Colon (tissue), 2 donors: ENCODE measurements around the gene KRTAP22-2.

Experiments used
- FAIRE-seq: peaks from 2 replicates; lab custom pipeline; 2012; peaks lifted over from hg19 to GRCh38; lab: Jason Lieb, UNC
- donor health status: control.
- donor health status: control.

Gene KRTAP22-2

DNA sequence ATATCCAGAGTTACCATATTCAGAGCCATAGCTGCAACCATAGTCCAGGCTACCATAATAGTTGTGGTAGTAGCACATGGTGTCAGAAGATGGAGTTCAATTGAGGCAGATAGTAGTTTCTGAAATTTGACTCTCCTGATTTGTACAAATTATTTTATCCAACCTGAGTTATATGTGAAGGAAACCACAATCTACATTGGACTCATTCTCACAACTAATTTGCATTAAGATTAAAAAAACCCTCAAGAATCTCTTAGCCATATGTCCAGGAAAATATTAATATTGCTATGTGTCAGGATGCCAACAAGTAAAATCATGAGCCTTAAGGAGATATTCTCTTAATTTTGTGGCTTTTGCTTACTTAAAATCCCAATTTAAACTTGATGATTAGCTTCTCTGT is at the start of gene KRTAP22-2:
KRTAP22-2 (minus strand) TSS at position 101 of the 400 bp plus-strand sequence.
- FAIRE-seq, result no peak

DNA sequence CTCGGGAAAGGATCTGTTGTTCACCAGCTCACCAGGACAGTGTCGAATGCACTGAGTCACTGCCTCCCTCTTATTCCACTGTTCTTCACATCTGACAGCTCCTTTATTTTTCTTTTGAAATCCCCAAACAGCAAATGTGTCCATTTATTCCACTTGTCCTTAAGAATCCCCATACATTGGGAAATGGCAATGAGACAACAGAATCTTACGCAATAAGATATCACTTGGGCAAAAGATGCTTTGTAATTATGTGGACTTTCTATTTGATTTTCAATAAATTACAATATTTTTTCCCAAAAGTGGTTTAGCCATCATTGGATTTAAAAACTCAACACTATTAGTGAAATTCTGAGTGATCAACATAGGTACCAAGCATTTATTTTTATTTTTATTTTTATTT is 48.5 kb upstream of the KRTAP22-2 start:
- no peak for FAIRE-seq

DNA sequence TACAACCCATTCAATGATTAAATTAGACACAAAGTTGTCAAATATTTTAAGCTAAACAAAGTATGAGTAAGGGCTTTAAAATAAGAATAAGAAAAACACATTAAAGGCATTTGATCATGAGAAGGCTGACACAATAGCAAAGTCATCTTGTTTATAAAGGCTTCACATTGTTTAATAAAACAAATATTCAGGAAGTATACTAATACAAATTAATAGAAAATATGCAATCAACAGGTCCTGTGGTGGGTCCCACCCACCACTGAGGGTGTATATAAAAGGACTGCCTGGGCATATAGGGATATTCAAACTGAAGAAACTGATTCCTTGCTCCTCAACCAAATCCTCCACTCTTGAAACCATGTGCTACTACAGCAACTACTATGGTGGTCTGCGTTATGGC is 44.7 kb upstream of the KRTAP22-2 start, which contains the start of gene KRTAP20-2:
KRTAP20-2 (plus strand) TSS at position 301 of the 400 bp plus-strand sequence; CDS start at position 359, 58 bp downstream.
- FAIRE-seq, result no peak

DNA sequence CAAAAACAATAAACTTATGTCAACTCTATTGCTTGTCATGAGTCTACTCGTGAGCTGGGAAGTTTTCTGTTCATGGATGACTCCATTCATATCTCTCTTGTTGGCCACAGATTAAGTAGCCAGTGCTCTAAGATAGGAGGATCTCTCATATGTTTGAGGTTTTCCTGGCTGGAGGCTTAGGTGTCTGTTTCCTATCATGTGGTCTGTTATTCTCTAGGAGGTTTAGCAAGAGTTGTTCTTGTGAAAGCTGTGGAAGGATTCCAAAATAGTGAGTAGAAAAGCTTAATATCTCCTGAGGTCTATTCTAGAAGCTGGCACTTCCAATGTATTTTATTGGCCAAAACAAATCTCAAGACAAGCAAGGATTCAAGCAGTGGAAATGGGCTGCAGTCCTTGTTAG is 39.0 kb upstream of the KRTAP22-2 start:
- FAIRE-seq, result no peak

DNA sequence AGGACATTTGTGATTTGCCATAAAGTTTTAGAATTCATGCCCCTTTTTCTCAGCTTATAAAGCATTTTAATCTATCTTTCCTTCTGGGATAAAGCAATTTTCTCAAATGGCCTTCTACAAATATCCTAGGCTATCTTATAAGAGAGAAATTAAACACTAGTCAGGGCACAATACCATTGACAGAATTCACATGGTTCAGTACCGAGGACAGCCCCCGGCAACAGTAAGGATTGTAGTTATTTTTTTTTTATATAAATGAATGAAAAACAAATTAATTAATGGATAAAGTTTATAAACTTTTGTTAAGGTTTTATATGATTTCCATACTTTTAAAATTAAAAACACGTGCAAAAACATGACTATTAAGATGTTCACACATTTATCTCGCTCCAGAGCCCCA is 37.9 kb upstream of the KRTAP22-2 start:
- FAIRE-seq, result no peak

DNA sequence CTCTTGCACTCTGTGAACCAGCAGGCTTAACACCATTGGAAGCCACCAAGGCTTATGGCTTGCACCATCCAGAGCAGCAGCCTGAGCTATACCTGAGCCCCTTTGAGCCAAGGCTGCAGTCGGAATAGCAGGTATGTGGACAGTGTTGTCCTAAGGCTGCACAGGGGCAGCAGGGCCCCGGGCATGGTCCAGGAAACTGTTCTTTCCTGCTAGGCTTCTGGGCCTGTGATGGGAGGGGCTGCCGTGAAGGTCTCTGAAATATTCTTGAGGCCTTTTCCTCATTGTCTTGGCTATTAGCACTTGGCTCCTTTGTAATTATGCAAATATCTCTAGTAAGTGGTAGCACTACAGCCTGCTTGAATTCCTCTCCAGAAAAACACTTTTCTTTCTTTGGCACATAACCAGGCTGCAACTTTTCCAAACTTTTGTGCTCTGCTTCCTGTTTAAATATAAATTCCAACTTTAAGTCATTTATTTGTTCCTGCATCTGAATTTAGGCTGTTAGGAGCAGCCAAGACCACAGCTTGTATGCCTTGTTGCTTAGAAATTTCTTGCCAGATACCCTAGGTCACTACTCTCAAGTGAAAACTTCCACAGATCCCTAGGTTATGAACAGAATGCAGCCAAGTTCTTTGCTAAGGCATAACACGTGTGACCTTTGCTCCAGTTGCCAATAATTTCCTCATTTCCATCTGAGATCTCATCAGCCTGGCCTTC is 35.4 kb upstream of the KRTAP22-2 start:
- FAIRE-seq, result no peak

DNA sequence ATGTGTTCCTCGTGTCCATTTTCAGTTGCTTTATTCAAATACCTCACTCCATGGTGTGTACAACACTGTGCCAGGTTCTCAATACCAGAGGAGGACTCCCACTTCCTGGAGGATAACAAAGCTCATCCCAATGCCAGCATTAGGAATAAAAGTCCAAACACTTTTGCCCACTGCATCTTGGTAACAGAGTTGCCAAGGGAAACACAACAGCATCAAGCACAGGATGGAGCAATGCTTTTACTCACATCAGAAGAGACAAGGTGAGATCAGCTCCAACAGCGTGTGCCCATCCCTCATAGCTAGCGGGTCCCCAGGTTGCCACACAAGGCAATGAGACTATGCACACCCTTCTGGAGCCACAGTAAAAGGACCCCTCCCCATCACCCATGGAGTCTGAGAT is 33.2 kb upstream of the KRTAP22-2 start:
- FAIRE-seq, result no peak

DNA sequence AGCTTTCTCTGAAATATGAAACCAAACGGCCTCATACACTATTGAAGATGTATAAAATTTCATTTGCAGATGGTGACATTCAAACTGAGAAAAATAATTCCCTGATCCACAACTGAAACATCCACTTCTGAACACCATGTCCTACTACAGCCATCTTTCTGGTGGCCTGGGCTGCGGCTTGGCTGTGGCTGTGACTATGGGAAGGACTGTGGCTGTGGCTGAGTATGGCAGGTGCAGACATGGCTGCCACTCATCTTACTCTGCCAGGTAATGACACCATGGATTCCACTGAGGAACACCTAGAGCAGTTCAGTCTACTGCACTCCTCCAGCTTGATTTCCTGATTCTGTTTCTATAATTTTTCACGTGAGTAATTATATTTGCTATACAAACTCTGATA is 30.3 kb upstream of the KRTAP22-2 start, which contains the start of gene KRTAP20-4:
KRTAP20-4 (plus strand) TSS at position 106 of the 400 bp plus-strand sequence.
- no peak for FAIRE-seq

DNA sequence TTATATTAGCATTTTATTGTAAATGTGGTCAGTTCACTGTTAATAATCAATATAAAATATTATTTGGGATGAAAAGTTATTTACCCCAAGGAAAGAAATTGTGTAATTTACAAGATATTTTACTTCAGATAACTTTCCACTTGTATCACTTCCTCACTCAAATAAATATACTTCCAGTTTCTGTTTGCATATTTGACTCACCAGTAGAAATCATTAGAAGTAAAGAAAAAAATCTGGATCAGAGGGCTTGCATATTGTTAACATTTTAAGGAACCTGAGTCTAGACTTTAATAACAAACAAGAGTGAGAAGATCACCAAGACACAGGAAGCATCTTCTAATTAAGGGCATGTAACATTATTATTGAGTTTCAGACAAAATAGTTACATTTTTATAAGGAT is 29.9 kb upstream of the KRTAP22-2 start:
- no peak for FAIRE-seq

DNA sequence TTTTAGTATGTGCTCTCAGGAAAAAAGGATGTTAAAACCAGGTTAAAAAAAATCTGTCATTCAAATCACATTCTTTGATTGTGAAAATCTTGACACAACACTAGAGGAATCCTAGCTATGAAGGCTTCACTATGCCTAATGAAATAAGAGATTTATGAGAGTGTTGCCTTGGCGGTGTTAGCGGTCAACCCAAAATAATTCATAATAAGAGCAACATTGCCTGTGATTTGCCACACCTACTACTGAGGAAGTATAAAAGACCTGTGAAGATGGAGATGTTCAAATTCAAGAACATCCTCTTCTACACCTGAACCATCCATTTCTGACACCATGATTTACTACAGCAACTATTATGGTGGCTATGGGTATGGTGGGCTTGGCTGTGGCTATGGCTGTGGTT is 25.9 kb upstream of the KRTAP22-2 start, which contains the start of gene KRTAP20-1:
KRTAP20-1 (plus strand) TSS at position 301 of the 400 bp plus-strand sequence; CDS start at position 331, 30 bp downstream.
- FAIRE-seq, result no peak

DNA sequence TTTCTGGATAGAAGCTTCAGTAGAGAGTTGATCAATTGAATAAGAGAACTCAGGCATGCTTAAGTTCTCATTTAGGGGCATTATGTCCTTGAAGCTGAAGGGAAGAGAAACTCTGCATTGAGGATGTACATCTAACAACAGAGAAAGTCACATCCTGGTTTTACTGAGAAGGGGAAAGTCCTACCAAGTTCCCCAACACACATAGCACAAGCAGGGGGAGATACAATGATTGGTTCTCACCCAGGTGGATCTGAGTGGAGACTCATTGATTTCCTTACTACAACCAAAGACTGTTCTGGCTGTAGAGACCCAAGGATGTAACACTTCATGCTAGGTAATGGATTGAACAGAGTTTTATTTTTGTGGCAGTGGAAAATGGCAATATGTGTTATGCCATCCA is 25.0 kb upstream of the KRTAP22-2 start:
- FAIRE-seq, result no peak

DNA sequence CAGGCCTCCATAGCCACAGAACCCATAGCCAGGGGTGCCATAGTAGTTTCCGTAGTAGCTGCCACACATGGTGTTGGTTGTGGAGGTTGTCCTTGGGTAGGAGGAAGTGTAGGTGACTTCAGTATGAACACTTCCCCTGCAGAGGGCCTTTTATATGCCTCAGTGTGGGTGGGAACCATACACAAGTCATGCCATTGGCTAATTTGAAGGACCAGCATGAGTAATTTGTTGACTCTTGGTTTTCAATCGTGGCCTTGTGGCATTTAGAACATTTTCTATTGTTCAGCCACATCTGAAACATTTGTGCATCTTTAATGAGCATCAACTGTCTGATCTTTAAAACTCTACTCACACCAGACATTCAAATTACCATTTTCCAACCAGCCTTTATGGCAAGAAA is 23.6 kb upstream of the KRTAP22-2 start, which contains the start of gene KRTAP6-1:
KRTAP6-1 (minus strand) TSS at position 95 of the 400 bp plus-strand sequence; CDS start at position 69, 26 bp downstream.
- no peak for FAIRE-seq

DNA sequence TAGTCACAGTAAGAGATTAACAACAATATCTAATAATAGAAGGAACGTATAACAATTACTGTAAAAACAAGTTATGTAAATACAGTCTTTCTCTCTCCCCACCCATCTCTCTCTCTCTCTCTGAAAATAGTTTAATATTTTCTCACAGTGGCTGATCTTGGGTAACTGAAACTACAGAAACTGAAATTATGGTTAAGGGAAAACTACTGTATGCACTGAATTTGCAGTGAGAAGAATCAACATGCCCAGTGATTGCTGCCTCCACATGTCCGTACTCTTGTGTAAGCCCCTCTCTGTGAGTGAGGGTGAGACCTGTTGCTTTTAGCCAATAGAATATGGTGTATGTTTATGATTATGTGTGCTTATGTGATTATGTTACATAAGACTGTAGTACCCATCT is 21.9 kb upstream of the KRTAP22-2 start:
- no peak for FAIRE-seq

DNA sequence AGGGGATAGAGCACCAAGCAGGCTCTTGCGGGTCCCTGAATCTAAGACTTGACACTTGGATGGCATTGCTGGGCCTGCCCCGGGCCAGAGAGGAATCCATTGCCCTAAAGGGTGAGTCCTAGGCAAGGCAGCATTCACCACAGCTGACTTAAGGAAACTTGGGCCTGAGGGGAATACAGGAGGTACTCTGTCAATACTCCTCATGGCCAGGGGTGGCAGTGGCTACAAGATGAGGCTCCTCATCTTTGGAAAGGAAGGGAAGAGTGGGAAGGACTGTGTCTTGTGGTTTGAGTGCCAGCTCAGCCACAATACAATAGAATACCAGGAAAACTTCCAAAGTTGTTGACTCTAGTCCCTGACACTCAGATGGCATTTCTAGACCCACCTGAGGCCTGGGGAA is 15.8 kb upstream of the KRTAP22-2 start:
- FAIRE-seq, result no peak

DNA sequence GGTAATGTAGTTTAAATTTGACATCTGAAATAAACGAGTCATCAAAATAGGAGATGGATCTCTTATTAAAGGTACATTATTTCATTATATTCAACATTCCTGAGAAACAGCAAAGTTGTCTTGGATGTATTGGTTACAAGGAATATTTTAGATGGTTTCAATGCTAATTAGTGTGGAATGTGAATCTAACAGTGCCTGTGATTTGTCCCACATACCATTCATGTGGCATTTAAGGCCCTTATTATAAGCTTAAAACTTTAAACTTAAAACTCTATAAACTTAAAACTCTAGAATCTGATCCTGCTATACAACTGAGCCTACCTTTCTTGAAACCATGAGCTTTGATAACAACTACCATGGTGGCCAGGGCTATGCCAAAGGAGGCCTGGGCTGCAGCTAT is 10.6 kb upstream of the KRTAP22-2 start, which contains the start of gene KRTAP22-1:
KRTAP22-1 (plus strand) TSS at position 301 of the 400 bp plus-strand sequence.
- no peak for FAIRE-seq

DNA sequence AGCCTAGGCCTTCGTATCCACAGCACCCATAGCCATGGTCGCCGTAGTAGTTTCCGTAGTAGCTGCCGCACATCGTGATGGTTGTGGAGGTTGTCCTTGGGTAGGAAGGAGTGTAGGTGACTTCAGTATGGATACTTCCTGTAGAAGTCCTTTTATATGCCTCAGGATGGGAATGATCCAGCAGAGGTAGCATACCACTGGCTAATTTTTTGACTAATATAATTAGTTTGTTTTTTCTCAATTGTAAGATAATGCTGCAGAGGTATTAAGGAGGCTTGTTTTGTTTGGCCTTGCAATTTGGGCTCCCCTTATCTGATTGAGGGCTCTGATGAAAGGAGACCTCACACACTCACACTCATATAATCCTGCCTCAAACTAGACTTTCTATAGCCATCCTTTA is 8.6 kb upstream of the KRTAP22-2 start, which contains the start of gene KRTAP6-2:
KRTAP6-2 (minus strand) TSS at position 101 of the 400 bp plus-strand sequence; CDS start at position 73, 28 bp downstream.
- FAIRE-seq, result no peak

DNA sequence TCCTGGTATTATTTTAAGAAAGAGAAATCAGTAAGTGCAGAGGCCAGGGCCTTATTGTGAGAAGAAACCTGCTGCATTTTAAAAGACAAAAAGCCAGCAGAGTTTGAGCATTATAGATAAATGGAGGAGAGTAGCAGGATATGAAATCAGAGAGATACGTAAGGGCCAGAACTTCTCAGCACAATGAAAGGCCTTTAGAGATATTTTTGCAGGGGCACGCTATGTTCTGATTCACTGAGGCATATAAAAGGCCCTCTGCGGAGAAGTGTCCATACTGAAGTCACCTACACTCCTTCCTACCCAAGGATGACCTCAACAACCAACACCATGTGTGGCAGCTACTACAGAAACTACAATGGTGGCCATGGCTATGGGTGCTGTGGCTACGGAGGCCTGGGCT is 1.9 kb upstream of the KRTAP22-2 start, which contains the start of gene KRTAP6-3:
KRTAP6-3 (plus strand) TSS at position 301 of the 400 bp plus-strand sequence; CDS start at position 307, 6 bp downstream.
- FAIRE-seq, result no peak

DNA sequence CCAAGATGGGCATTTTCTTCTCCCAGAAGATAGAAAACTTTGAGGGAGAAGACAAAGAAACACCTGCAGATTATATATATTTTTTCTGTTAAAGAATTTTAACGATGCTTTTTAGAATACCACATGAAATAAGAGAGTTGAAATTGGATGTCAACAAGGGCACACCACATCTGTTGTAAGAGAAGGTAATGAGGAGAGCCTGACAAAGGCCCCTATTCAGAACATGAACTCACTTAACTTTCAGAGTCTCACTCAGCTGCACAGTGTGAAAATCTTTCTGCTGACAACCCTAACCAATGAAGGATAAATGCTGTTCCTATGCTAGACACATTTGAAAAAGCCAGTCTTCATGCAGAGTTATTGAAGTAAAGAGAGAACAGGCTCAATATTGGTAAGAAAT is 7.3 kb downstream of the KRTAP22-2 start:
- no peak for FAIRE-seq

DNA sequence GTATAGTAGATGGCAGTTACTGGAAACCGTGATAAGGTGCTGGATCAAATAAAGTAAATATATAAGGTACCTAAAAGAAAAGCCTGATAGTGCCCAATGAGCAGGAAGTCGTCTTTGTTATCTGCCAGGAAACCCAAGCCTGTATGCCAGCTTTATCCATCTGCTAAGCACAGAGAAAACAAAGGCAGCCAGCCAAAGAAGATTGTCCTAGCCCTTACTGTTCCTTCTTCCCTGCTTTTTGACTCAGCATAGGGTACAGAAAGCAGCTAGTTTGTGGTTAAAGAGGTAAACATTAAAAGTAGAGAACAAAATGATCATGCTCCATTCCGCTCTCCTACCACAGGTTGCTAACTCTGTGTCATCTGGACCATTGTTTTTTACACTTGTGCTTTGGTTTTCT is 10.1 kb downstream of the KRTAP22-2 start:
- no peak for FAIRE-seq

DNA sequence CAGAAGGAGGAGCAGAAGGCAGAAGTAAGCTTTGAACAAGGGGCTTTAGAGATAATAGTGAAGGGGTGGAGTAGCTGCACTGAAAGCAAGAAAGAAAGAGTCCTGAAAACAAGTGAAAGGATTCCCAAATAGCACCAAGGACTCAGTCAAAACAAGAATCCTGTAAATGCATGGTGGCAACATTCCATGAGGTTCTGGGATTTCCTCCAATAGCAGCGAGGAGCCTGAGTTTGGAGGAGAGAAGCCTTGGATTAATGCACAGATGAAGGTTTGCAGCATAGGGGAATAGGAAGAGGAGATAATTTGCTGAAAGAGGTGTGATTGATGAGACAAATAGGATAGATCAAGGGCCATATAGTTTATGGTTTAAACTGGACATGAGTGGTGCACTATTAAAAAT is 10.9 kb downstream of the KRTAP22-2 start:
- no peak for FAIRE-seq

DNA sequence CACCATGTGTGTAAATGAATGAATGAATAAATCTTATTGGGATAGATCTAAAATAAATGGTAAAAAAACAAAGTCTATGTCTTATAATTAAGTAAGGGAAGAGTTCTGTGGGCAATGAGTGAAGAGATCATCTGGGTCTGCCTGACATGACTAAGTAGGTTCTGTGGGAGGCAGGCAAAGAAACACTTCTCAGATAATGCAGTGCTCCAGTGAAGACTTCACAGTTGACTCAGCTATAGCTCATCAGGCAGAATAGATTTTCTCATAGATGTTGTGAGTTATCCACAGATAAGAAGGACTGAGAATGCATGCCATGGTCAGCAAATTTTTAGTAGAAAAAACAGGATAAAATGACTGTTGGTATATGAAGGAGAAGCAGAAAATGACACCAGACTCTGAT is 12.4 kb downstream of the KRTAP22-2 start:
- no peak for FAIRE-seq

DNA sequence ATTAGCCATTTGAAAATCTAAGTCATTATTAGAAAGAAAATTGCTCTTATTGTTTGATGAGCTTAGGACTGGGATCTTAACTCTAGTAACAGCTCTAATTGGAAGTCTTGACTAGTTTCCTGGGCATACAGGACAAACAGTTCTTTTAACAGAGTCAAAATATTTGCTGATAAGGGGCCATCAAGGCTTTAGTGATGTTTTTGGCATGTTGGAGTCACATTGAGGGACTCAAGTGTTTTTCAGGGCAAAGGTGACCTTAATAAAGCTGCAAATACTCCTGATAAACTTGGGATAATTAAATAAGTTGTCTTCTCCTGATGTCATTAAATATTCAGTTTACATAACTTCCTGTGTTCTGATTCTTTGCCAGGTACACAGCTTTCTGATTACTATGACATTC is 22.6 kb downstream of the KRTAP22-2 start:
- no peak for FAIRE-seq

DNA sequence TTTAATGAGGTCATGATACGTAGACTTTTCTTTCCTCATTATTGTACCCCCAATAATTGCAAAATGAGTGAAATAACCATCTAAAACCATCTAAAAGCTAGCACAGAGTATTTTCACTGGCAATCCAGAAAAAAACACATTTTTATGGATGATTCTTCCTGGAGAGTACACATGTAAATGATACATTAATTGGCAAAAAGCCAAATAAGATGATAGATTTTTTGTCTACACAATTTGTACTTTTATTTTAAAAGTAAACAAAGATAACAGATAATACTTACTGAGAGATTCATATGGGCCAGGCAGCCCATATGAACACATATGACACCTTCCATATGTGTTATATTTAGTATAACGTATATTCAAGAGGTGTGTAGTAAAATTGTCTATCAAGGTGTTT is 26.6 kb downstream of the KRTAP22-2 start:
- FAIRE-seq, result no peak

DNA sequence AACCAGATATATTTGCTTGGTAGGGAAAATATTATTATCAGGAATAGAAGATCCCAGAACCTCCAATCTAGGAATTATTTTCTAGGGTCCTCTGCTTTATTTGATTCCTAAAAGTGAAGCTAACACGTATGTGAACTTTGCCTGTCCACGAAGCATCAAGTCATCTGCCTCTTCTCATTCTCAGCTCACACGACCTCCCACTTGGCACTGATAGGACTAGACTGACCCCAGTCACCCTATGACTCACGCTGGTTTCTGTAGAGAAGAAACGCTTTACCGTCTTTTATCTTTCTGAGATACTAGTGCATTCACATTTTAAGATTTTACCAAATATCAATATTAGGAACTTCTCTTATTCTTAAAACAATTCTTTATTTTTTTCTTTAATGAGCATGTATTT is 27.1 kb downstream of the KRTAP22-2 start:
- no peak for FAIRE-seq
